Measurements from ENCODE around the gene PLK5.

The PLK5 gene

GRCh38 chr19:1579222-1579621, 55.3 kb downstream of the PLK5 start:
- no peak overlapping the region for H3K4me3 ChIP-seq (ENCODE audit: low read depth, low read length)
- no peak for TF ChIP-seq CTCF (IDR thresholded peaks at IDR 0.05; ENCODE audit: borderline replicate concordance, insufficient read depth, low read depth, low read length)

- H3K4me3 ChIP-seq (ENCODE audit: low read depth, low read length) = no peak overlapping the region
- TF ChIP-seq CTCF (IDR thresholded peaks at IDR 0.05; ENCODE audit: borderline replicate concordance, insufficient read depth, low read depth, low read length) = no peak
These were observed 56.5 kb downstream of the PLK5 start for GRCh38 chr19:1580382-1580781.

GRCh38 chr19:1580957-1581356, 57.1 kb downstream of the PLK5 start:
- H3K4me3 ChIP-seq (ENCODE audit: low read depth, low read length) = no peak overlapping the region
- TF ChIP-seq CTCF (IDR thresholded peaks at IDR 0.05; ENCODE audit: borderline replicate concordance, insufficient read depth, low read depth, low read length) = no peak

- H3K4me3 ChIP-seq (ENCODE audit: low read depth, low read length) = no peak overlapping the region
- TF ChIP-seq CTCF (IDR thresholded peaks at IDR 0.05; ENCODE audit: borderline replicate concordance, insufficient read depth, low read depth, low read length) = no peak
These were observed 58.3 kb downstream of the PLK5 start for GRCh38 chr19:1582201-1582600.

GRCh38 chr19:1584500-1585242, 60.8 kb downstream of the PLK5 start:
- H3K4me3 ChIP-seq (ENCODE audit: low read depth, low read length) = no peak overlapping the region
- TF ChIP-seq CTCF (IDR thresholded peaks at IDR 0.05; ENCODE audit: borderline replicate concordance, insufficient read depth, low read depth, low read length) = no peak

GRCh38 chr19:1585243-1585580, 61.3 kb downstream of the PLK5 start:
- no peak overlapping the region for H3K4me3 ChIP-seq (ENCODE audit: low read depth, low read length)
- TF ChIP-seq CTCF (IDR thresholded peaks at IDR 0.05; ENCODE audit: borderline replicate concordance, insufficient read depth, low read depth, low read length) = no peak

Data from GM12875 (cell line).